Adrenal gland (tissue), 12 donors: ENCODE results near the gene NEURL2. TPM values are rescaled to one million over a fixed set of nuclear protein-coding genes. Genes with fewer than 3 reads are reported as not detected.

Source experiments
- DNase-seq, 7 donors: peaks; one replicate each; pipeline ENCODE4 v3.0.0-alpha.2; 2019 to 2020
- H3K27ac ChIP-seq, 5 donors: fragments of 200-600 bp; sonication (generic) in 4 of 5; 1 replicate in 3 of 5; 2 replicates in 2 of 5; pipeline versions ENCODE4 v1.5.1 to v1.8.0; 2016 to 2020; ENCODE audit warnings: mild to moderate bottlenecking in 1 of 5
- H3K27me3 ChIP-seq: fragments of 200-600 bp; 2 replicates; pipeline ENCODE4 v1.8.0; 2021
- H3K36me3 ChIP-seq, 2 donors: fragments of 200-600 bp; replicated peaks in 1 of 2; 1 replicate in 1 of 2; 2 replicates in 1 of 2; pipeline versions ENCODE4 v1.5.1 to v1.8.0; 2018 to 2022
- H3K4me1 ChIP-seq, 2 donors: fragments of 200-600 bp; replicated peaks in 1 of 2; 1 replicate in 1 of 2; 2 replicates in 1 of 2; pipeline versions ENCODE4 v1.5.1 to v1.8.0; 2018 to 2021
- H3K4me3 ChIP-seq, 4 donors: fragments of 200-600 bp; sonication (generic) in 3 of 4; one replicate each; pipeline ENCODE4 v1.5.1; 2016 to 2018
- H3K9me3 ChIP-seq, 3 donors: fragments of 200-600 bp; sonication (generic) in 1 of 3; replicated peaks in 1 of 3; 1 replicate in 2 of 3; 2 replicates in 1 of 3; pipeline versions ENCODE4 v1.5.1 to v1.8.0; 2016 to 2021
- CTCF ChIP-seq, 6 experiments: fragments of 450-650 bp in 4 of 6; fragments of 200-600 bp in 2 of 6; sonication (generic) in 1 of 6; IDR thresholded peaks; 1 replicate in 5 of 6; 2 replicates in 1 of 6; pipeline versions ENCODE4 v1.5.1 to v1.8.0; 2016 to 2021; ENCODE audit warnings: antibody characterized with exemption in 6 of 6, mild to moderate bottlenecking in 2 of 6, moderate library complexity in 1 of 6
- POLR2A ChIP-seq, 2 donors: fragments of 450-650 bp; IDR thresholded peaks; one replicate each; pipeline ENCODE4 v1.6.1; 2017; ENCODE audit warnings: antibody characterized with exemption in 2 of 2, mild to moderate bottlenecking in 2 of 2, moderate library complexity in 1 of 2
- WGBS, 4 donors: extraction: QIAGEN DNeasy Blood & Tissue Kit in 2 of 4; methylation state at CpG; one replicate each; pipeline versions ENCODE4 v1.1.5 to v1.1.7; 2013 to 2017; 5-methylcytosine and 5-hydroxymethylcytosine counted together
- intact Hi-C, 2 donors: fragments of 100-400 bp; cut with DNase I; formaldehyde crosslinking; loops; one replicate each; pipeline versions ENCODE4 v1.14.1 to v1.15.0; 2022 to 2023
- polyA plus RNA-seq, 3 donors: library from polyadenylated mRNA; stranded (reverse); fragments of 200-250 nt in 2 of 3; fragments of 350-450 nt in 1 of 3; fragmentation: Illumina TruSeq in 1 of 3; extraction: RNeasy Lipid Tissue Mini Kit (QIAGEN cat#74804) in 1 of 3; gene quantifications; one replicate each; pipeline ENCODE4 v1.2.3, GENCODE V29; 2013 to 2014
- total RNA-seq, 9 donors: library from RNA; depleted of rRNA in 4 of 9; stranded (reverse); fragments of >200 nt in 4 of 9; fragments of 120-200 nt in 1 of 9; fragmentation: NEBNext Ultra II Directional in 1 of 9; extraction: Animal tissue kit (Norgen Biotek cat#: 25700) in 1 of 9; gene quantifications; one replicate each; pipeline versions ENCODE4 v1.1.0 to v1.2.4, GENCODE V29; 2013 to 2023
- donor health status: healthy with polysubstance abuse.
- donor health status: Bipolar disorder and iron deficiency.
- donor health status: DM: yes; HTN: yes; CAD: no.
- donor health status: DM: no; HTN: no; CAD: no.
- donor health status: DM: no; HTN: no; CAD: no.
- donor health status: DM: yes; HTN: yes; CAD: no.

NEURL2 gene
- total and polyA plus RNA-seq, 12 donors, result 1.0 to 36.4 (median 13.7) TPM

DNA sequence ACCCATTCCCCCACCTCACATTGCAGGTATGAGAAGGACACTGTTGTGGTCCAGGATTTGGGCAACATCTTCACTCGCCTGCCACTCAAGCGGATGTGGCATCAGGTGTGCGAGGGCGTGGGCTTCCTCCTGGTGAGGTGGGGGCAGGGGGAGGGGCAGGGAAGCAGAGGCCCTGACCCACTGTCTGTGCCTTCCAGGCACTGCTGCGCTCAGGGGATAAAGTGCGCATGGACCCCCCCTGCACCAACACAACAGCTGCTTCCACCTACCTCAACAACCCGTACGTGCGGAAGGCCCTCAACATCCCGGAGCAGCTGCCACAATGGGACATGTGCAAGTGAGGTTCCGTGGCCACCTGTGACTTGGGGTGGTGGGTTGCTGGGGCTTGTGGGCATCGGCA lies 3.8 kb upstream of the NEURL2 start:
- no peak for TF ChIP-seq CTCF (IDR thresholded peaks at IDR 0.05)
- TF ChIP-seq POLR2A (IDR thresholded peaks at IDR 0.05), result no peak
- Histone ChIP-seq H3K36me3 (peaks cover 0 to 73% of the 10 kb centered on the region in 2 donors), H3K9me3 (no peaks in the 10 kb centered on the region), H3K4me3 (no peak overlapping the region), H3K4me1 (peaks cover 25 to 41% of the 10 kb centered on the region in 2 donors), H3K27ac (peak overlapping the region in 2 of 5 donors; percentile 5 to 32), H3K27me3 (no peaks in the 10 kb centered on the region)
- intact Hi-C loops, result loop anchor here (5.0 kb wide), 2 partner anchors 48 to 58 kb away; no protein-coding TSS in a partner anchor
- DNase-seq, result no peak
- 68 to 82% (median 77%) methylated on average over 6 to 12 of the region's 12 CpGs for WGBS, 4 donors

GRCh38 chr20:45893831-45894230 lies 2.8 kb upstream of the NEURL2 start:
- H3K4me3 ChIP-seq, result no peak overlapping the region
- no peaks in the 10 kb centered on the region for H3K27me3 ChIP-seq
- 81 to 89% (median 86%) methylated on average over 4 of the region's 4 CpGs for WGBS, 4 donors
- no peak for TF ChIP-seq POLR2A (IDR thresholded peaks at IDR 0.05)
- TF ChIP-seq CTCF (IDR thresholded peaks at IDR 0.05), result no peak
- H3K27ac ChIP-seq, result peak overlapping the region in 1 of 5 donors; percentile 95
- no peaks in the 10 kb centered on the region for H3K9me3 ChIP-seq
- peaks cover 0 to 63% of the 10 kb centered on the region in 2 donors for H3K36me3 ChIP-seq
- no peak for DNase-seq
- intact Hi-C loops, result no loop called here
- H3K4me1 ChIP-seq, result peaks cover 25 to 51% of the 10 kb centered on the region in 2 donors

DNA sequence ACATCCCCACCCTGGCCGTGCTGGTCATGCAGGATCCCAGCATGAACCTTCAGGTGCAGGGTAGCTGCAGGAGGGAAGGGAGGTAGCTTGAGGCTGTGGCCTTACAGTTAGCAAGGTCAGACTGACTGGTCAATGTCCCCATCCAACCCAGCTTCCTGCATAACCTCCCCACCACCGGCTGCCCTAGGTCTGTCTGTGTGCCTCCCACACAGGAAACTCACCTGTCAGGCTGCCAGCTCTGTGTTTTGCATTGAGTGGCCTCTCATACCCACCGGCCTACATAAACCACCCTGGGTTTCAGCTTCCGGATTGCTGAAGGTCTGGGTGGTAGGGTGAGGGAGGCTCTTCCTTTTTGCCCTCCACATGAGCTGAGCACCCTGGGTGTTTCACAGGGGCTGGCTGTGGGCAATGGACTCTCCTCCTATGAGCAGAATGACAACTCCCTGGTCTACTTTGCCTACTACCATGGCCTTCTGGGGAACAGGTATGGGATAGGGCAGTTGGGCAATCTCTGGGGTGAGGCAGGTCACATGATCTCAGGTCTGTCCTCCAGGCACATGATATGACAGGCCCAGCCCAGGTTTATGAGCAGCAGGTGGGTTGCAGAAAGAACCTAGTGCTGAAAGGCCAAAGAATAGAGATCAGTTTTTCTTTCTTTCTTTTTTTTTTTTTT lies 2.0 kb upstream of the NEURL2 start:
- 26 to 65% (median 37%) methylated on average over 2 to 4 of the region's 4 CpGs for WGBS, 4 donors
- TF ChIP-seq POLR2A (IDR thresholded peaks at IDR 0.05), result peak in 1 of 2 donors; percentile 20
- no peak for TF ChIP-seq CTCF (IDR thresholded peaks at IDR 0.05)

DNA sequence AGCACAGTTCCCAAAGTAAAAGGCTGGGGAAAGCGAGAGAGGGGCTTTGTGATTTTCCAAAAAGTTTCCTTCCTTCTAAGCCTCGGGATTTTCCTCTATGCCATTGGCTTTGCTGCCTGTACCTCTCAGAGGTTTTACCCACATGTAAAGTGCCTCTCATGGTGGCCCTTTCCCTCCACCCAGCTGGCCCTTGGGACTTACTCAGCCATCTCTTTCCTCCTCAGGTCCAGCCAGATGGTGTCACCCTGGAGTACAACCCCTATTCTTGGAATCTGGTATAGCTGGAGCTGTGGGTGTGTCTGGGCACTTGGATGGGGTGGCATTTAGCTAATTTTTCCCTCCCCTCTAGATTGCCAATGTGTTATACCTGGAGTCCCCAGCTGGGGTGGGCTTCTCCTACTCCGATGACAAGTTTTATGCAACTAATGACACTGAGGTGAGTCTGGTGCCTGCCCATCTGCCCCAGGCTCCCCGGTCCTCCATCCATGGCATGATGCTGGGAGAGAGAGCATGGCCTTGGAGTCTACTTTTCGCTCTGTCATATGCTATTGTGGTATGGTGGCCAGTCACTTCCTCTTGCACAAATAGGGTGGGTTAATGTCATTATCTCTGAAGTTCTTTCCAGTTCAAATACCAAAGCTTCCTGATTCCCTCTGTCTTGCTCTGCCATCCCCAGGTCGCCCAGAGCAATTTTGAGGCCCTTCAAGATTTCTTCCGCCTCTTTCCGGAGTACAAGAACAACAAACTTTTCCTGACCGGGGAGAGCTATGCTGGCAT lies 1.2 kb upstream of the NEURL2 start:
- intact Hi-C loops, result no loop called here
- peak overlapping the region; percentile 4 to 71 (median 62) for H3K4me3 ChIP-seq
- no peaks in the 10 kb centered on the region for H3K27me3 ChIP-seq
- DNase-seq, result peak in 6 of 7 donors; percentile 67 to 75 (median 70)
- H3K4me1 ChIP-seq, result peaks cover 25 to 54% of the 10 kb centered on the region in 2 donors
- peaks cover 0 to 55% of the 10 kb centered on the region in 2 donors for H3K36me3 ChIP-seq
- H3K9me3 ChIP-seq, result no peaks in the 10 kb centered on the region
- peak overlapping the region; percentile 67 to 96 (median 91) for H3K27ac ChIP-seq
- WGBS, 4 donors, result 52 to 63% (median 55%) methylated on average over 7 to 9 of the region's 9 CpGs
- TF ChIP-seq POLR2A (IDR thresholded peaks at IDR 0.05), result peak in 1 of 2 donors; percentile 18
- peak in 1 of 6 experiments; percentile 24 for TF ChIP-seq CTCF (IDR thresholded peaks at IDR 0.05)

More for the DNA sequence above, 2.0 kb upstream of the NEURL2 start:
- Histone ChIP-seq H3K4me1 (peaks cover 25 to 54% of the 10 kb centered on the region in 2 donors), H3K9me3 (no peaks in the 10 kb centered on the region), H3K27me3 (no peaks in the 10 kb centered on the region), H3K27ac (peak overlapping the region in 3 of 5 donors; percentile 91 to 96 (median 95)), H3K4me3 (peak overlapping the region in 2 of 4 donors; percentile 64 to 71), H3K36me3 (peaks cover 0 to 55% of the 10 kb centered on the region in 2 donors)
- intact Hi-C loops, result no loop called here
- DNase-seq, result peak in 2 of 7 donors; percentile 53 to 59
